GM23338 (cell line): Measurements from ENCODE around the gene CMIP. TPM values are rescaled to one million over a fixed set of nuclear protein-coding genes. Genes with fewer than 3 reads are reported as not detected.

Experiments
- ATAC-seq: fragments of 200-7000 bp; cut with Tn5 transposase; 3 replicates; pipeline ENCODE4 v1.9.1; 2020
- DNase-seq: peaks from one replicate; pipeline ENCODE4 v3.0.0-alpha.2; 2015; ENCODE audit warnings: low spot score
- H2AFZ ChIP-seq: fragments of 200-600 bp; sonication (generic); 2 replicates; pipeline ENCODE4 v1.8.0; 2016; ENCODE audit warnings: antibody characterized with exemption, mild to moderate bottlenecking, moderate library complexity
- H3F3A ChIP-seq: fragments of 200-600 bp; sonication (generic); replicated peaks from 2 replicates; pipeline ENCODE4 v1.8.0; 2017; ENCODE audit warnings: antibody characterized with exemption, mixed run types, low read depth
- H3K27ac ChIP-seq: fragments of 200-600 bp; sonication (generic); 2 replicates; pipeline ENCODE4 v1.6.1; 2016; ENCODE audit warnings: low read depth
- H3K27me3 ChIP-seq: fragments of 200-600 bp; sonication (generic); 2 replicates; pipeline ENCODE4 v1.8.0; 2016; ENCODE audit warnings: mild to moderate bottlenecking, mixed run types, moderate library complexity; ENCODE audit not compliant: insufficient read depth
- H3K36me3 ChIP-seq: fragments of 200-600 bp; sonication (generic); 2 replicates; pipeline ENCODE4 v1.8.0; 2016; ENCODE audit warnings: mild to moderate bottlenecking; ENCODE audit not compliant: insufficient read depth
- H3K4me1 ChIP-seq: fragments of 200-600 bp; sonication (generic); 2 replicates; pipeline ENCODE4 v1.8.0; 2016; ENCODE audit warnings: mild to moderate bottlenecking, moderate library complexity; ENCODE audit not compliant: insufficient read depth
- H3K4me2 ChIP-seq: fragments of 200-600 bp; sonication (generic); 2 replicates; pipeline ENCODE4 v1.7.1; 2017; ENCODE audit warnings: mixed run types
- H3K4me3 ChIP-seq: fragments of 200-600 bp; sonication (generic); 2 replicates; pipeline ENCODE4 v1.6.1; 2016; ENCODE audit warnings: mixed run types
- H3K79me2 ChIP-seq: fragments of 200-600 bp; sonication (generic); replicated peaks from 2 replicates; pipeline ENCODE4 v1.8.0; 2017; ENCODE audit warnings: mild to moderate bottlenecking; ENCODE audit not compliant: insufficient read depth
- H3K9me2 ChIP-seq: fragments of 200-600 bp; sonication (generic); 2 replicates; pipeline ENCODE4 v1.8.0; 2017; ENCODE audit not compliant: insufficient read depth
- H4K20me1 ChIP-seq: fragments of 200-600 bp; sonication (generic); replicated peaks from 2 replicates; pipeline ENCODE4 v1.8.0; 2017; ENCODE audit warnings: mild to moderate bottlenecking; ENCODE audit not compliant: insufficient read depth
- H3K27ac Mint-ChIP-seq: 2 replicates; pipeline ENCODE4 v1.8.0; 2020; ENCODE audit warnings: inconsistent platforms, mild to moderate bottlenecking, moderate library complexity, mixed read lengths
- H3K27me3 Mint-ChIP-seq: 3 replicates; pipeline ENCODE4 v1.8.0; 2022; ENCODE audit warnings: low read depth, mild to moderate bottlenecking, moderate library complexity, mixed read lengths, inconsistent platforms; ENCODE audit not compliant: insufficient read depth, poor library complexity
- H3K36me3 Mint-ChIP-seq: 3 replicates; pipeline ENCODE4 v1.8.0; 2021; ENCODE audit warnings: low read depth, mild to moderate bottlenecking, inconsistent platforms, moderate library complexity, mixed read lengths
- H3K4me1 Mint-ChIP-seq: 3 replicates; pipeline ENCODE4 v1.8.0; 2020; ENCODE audit warnings: mild to moderate bottlenecking, inconsistent platforms, mixed read lengths
- H3K4me3 Mint-ChIP-seq: 3 replicates; pipeline ENCODE4 v1.8.0; 2021; ENCODE audit warnings: moderate library complexity, mild to moderate bottlenecking, inconsistent platforms, mixed read lengths
- H3K9me3 Mint-ChIP-seq: 3 replicates; pipeline ENCODE4 v1.8.0; 2020; ENCODE audit warnings: moderate library complexity, mild to moderate bottlenecking, inconsistent platforms, mixed read lengths
- EZH2 ChIP-seq: fragments of 200-600 bp; sonication (generic); IDR thresholded peaks from one replicate; pipeline ENCODE4 v1.8.0; 2017; ENCODE audit warnings: antibody characterized with exemption, mild to moderate bottlenecking, low read depth; ENCODE audit not compliant: unreplicated experiment
- JUNB ChIP-seq: IDR thresholded peaks from one replicate; pipeline ENCODE4 v1.6.1; 2016; ENCODE audit warnings: antibody characterized with exemption; ENCODE audit not compliant: unreplicated experiment
- NANOG ChIP-seq: IDR thresholded peaks from 2 replicates; pipeline ENCODE4 v1.6.1; 2016; ENCODE audit warnings: antibody characterized with exemption, borderline replicate concordance
- POLR2AphosphoS5 ChIP-seq: IDR thresholded peaks from 2 replicates; pipeline ENCODE4 v1.6.1; 2016; ENCODE audit warnings: antibody characterized with exemption, low read depth
- STAT1 ChIP-seq: IDR thresholded peaks from one replicate; pipeline ENCODE4 v1.6.1; 2016; ENCODE audit warnings: antibody characterized with exemption; ENCODE audit not compliant: unreplicated experiment
- ZNF114 ChIP-seq: fragments of 250-450 bp; sonication (Bioruptor Pico); IDR thresholded peaks from 2 replicates; pipeline ENCODE4 v1.5.0; 2020; ENCODE audit warnings: mild to moderate bottlenecking, moderate library complexity
- ZNF331 ChIP-seq: fragments of 250-450 bp; sonication (Bioruptor Pico); IDR thresholded peaks from 2 replicates; pipeline ENCODE4 v1.5.0; 2020; ENCODE audit warnings: low read depth, mild to moderate bottlenecking, moderate library complexity
- polyA plus RNA-seq: library from polyadenylated mRNA; unstranded; fragments of >200 nt; fragmentation: Nextera tagmentation; extraction: Ambion mirVana; gene quantifications from 2 replicates; pipeline ENCODE4 v1.2.1, GENCODE V29; 2016
- total RNA-seq: library from RNA; depleted of rRNA; stranded (reverse); fragments of >200 nt; shearing (Covaris generic); gene quantifications from 2 replicates; pipeline ENCODE4 v1.2.3, GENCODE V29; 2014
- TF ChIP-seq, protein P1 (sequence below), 2 experiments: fragments of 200-600 bp in 1 of 2; sonication (generic) in 1 of 2; conservative IDR thresholded peaks; 2 replicates each; pipeline versions ENCODE4 v1.5.1 to v1.6.1; 2016 to 2017; ENCODE audit warnings: antibody characterized with exemption in 2 of 2, low read depth in 2 of 2, mild to moderate bottlenecking in 2 of 2, moderate library complexity in 1 of 2
- TF ChIP-seq, protein P2 (sequence below): fragments of 250-450 bp; sonication (Bioruptor Pico); IDR thresholded peaks from 2 replicates; pipeline ENCODE4 v1.5.0; 2020; ENCODE audit warnings: mild to moderate bottlenecking, moderate library complexity

Gene CMIP
- total and polyA plus RNA-seq, 2 experiments from 2014 or later = 9.5 to 62.3 TPM

DNA sequence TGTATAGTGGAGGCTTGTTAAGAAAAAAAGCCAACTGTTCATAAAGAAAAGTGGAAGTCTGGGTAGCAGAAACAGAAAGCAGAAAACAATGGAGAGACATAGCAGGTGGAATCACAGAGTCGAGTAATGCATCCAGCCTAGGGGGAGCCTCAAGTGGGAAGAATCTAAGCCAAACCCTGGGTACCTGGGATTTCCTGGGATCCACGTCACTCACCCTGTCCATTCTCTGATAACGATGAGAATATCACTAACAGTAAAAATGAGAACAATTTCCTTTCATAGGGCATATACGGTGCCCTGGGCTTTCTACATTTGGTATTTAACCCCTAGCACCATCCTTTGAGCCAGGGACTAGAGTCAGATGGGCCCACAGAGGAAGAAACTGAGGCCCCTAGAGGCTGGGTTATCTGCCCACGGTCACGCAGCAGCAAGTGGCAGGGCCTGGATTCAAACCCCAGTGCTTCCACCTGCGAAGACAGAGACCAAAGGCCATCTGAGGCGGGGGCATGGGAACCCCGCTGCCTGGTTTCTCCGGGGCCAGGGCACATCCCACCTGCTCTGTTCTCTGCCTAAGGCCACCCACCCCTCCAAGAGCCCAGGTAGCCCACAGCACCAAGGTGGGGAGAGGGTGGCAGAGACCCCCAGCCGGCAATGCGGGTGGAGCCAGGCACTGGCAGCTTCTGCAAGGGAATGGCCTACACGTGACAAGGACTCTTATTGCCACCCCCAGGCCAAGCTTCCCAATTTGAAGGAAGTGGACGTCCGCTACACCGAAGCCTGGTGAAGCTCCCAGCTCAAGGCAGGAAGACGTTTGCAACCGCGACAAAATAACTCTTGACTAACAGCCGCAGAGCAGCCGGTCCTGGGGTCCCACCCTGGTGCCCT lies 264.6 kb downstream of the CMIP start:
- Histone ChIP-seq H3K79me2 (no peaks in the 10 kb centered on the region), H4K20me1 (no peaks in the 10 kb centered on the region), H3K27ac (0 out of 2 replicates have a peak overlapping the region, but pooled peaks have one; percentile 74), H3F3A (0 out of 2 replicates have a peak, but pooled peaks cover 5% of the 10 kb centered on the region), H3K4me3 (no peak overlapping the region), H3K4me2 (no peak overlapping the region), H3K36me3 (no peaks in the 10 kb centered on the region), H3K4me1 (peaks cover 20% of the 10 kb centered on the region), H3K27me3 (no peaks in the 10 kb centered on the region), H3K9me2 (no peaks in the 10 kb centered on the region), H2AFZ (no peak overlapping the region)
- Mint-ChIP-seq H3K4me3 (no peak overlapping the region), H3K4me1 (peaks cover 33% of the 10 kb centered on the region), H3K27me3 (peaks cover 31% of the 10 kb centered on the region), H3K27ac (peak overlapping the region; percentile 14; the same call in 1 of the 2 replicates), H3K9me3 (no peaks in the 10 kb centered on the region), H3K36me3 (peaks cover 24% of the 10 kb centered on the region)
- ATAC-seq (no peak), DNase-seq (no peak)
- TF ChIP-seq ZNF114 (CRISPR knock-in tag) = no peak
- TF ChIP-seq, protein P1, sequence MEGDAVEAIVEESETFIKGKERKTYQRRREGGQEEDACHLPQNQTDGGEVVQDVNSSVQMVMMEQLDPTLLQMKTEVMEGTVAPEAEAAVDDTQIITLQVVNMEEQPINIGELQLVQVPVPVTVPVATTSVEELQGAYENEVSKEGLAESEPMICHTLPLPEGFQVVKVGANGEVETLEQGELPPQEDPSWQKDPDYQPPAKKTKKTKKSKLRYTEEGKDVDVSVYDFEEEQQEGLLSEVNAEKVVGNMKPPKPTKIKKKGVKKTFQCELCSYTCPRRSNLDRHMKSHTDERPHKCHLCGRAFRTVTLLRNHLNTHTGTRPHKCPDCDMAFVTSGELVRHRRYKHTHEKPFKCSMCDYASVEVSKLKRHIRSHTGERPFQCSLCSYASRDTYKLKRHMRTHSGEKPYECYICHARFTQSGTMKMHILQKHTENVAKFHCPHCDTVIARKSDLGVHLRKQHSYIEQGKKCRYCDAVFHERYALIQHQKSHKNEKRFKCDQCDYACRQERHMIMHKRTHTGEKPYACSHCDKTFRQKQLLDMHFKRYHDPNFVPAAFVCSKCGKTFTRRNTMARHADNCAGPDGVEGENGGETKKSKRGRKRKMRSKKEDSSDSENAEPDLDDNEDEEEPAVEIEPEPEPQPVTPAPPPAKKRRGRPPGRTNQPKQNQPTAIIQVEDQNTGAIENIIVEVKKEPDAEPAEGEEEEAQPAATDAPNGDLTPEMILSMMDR (conservative IDR thresholded peaks at IDR 0.05; ENCODE audit: low read depth in 2 of 2) = no peak
- no peak for TF ChIP-seq POLR2AphosphoS5
- TF ChIP-seq NANOG = no peak
- no peak for TF ChIP-seq EZH2
- TF ChIP-seq JUNB = no peak
- TF ChIP-seq, protein P2, sequence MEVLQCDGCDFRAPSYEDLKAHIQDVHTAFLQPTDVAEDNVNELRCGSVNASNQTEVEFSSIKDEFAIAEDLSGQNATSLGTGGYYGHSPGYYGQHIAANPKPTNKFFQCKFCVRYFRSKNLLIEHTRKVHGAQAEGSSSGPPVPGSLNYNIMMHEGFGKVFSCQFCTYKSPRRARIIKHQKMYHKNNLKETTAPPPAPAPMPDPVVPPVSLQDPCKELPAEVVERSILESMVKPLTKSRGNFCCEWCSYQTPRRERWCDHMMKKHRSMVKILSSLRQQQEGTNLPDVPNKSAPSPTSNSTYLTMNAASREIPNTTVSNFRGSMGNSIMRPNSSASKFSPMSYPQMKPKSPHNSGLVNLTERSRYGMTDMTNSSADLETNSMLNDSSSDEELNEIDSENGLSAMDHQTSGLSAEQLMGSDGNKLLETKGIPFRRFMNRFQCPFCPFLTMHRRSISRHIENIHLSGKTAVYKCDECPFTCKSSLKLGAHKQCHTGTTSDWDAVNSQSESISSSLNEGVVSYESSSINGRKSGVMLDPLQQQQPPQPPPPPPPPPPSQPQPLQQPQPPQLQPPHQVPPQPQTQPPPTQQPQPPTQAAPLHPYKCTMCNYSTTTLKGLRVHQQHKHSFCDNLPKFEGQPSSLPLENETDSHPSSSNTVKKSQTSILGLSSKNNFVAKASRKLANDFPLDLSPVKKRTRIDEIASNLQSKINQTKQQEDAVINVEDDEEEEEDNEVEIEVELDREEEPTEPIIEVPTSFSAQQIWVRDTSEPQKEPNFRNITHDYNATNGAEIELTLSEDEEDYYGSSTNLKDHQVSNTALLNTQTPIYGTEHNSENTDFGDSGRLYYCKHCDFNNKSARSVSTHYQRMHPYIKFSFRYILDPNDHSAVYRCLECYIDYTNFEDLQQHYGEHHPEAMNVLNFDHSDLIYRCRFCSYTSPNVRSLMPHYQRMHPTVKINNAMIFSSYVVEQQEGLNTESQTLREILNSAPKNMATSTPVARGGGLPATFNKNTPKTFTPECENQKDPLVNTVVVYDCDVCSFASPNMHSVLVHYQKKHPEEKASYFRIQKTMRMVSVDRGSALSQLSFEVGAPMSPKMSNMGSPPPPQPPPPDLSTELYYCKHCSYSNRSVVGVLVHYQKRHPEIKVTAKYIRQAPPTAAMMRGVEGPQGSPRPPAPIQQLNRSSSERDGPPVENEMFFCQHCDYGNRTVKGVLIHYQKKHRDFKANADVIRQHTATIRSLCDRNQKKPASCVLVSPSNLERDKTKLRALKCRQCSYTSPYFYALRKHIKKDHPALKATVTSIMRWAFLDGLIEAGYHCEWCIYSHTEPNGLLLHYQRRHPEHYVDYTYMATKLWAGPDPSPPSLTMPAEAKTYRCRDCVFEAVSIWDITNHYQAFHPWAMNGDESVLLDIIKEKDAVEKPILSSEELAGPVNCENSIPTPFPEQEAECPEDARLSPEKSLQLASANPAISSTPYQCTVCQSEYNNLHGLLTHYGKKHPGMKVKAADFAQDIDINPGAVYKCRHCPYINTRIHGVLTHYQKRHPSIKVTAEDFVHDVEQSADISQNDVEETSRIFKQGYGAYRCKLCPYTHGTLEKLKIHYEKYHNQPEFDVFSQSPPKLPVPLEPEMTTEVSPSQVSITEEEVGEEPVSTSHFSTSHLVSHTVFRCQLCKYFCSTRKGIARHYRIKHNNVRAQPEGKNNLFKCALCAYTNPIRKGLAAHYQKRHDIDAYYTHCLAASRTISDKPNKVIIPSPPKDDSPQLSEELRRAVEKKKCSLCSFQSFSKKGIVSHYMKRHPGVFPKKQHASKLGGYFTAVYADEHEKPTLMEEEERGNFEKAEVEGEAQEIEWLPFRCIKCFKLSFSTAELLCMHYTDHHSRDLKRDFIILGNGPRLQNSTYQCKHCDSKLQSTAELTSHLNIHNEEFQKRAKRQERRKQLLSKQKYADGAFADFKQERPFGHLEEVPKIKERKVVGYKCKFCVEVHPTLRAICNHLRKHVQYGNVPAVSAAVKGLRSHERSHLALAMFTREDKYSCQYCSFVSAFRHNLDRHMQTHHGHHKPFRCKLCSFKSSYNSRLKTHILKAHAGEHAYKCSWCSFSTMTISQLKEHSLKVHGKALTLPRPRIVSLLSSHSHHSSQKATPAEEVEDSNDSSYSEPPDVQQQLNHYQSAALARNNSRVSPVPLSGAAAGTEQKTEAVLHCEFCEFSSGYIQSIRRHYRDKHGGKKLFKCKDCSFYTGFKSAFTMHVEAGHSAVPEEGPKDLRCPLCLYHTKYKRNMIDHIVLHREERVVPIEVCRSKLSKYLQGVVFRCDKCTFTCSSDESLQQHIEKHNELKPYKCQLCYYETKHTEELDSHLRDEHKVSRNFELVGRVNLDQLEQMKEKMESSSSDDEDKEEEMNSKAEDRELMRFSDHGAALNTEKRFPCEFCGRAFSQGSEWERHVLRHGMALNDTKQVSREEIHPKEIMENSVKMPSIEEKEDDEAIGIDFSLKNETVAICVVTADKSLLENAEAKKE (CRISPR knock-in tag) = no peak
- TF ChIP-seq STAT1 = no peak
- TF ChIP-seq ZNF331 (CRISPR knock-in tag) = no peak
